Endothelial cell of umbilical vein (primary cell): ENCODE data around the gene IRF8. TPM values are rescaled to one million over a fixed set of nuclear protein-coding genes. Genes with fewer than 3 reads are reported as not detected.

Experiments
- BruUV-seq: library from RNA; stranded (reverse); fragments of 400-500 nt; replicated peaks from 2 replicates; lab custom pipeline; 2021; lab: Mats Ljungman, UMichigan
- CTCF ChIA-PET: fragments of 300-600, 350-600 bp; sonication (Branson Sonifier 250); formaldehyde crosslinking; loops from one replicate; lab custom pipeline; 2021; ENCODE audit warnings: antibody characterized with exemption, inconsistent platforms; lab: Charles Lee
- POLR2A ChIA-PET: fragments of 300-600, 350-600 bp; sonication (Branson Sonifier 250); formaldehyde crosslinking; loops from one replicate; lab custom pipeline; 2021; ENCODE audit warnings: antibody characterized with exemption, inconsistent platforms; lab: Charles Lee
- DNase-seq: peaks from one replicate; pipeline ENCODE4 v3.0.0-alpha.2; 2011; ENCODE audit warnings: low read depth, low spot score
- FAIRE-seq: peaks from 2 replicates; lab custom pipeline; 2011; peaks lifted over from hg19 to GRCh38; lab: Jason Lieb, UNC
- H2AFZ ChIP-seq: 2 replicates; pipeline ENCODE4 v1.6.0; 2012; ENCODE audit warnings: low read depth, low read length, control low read depth, inconsistent platforms
- H3K27ac ChIP-seq: 2 replicates; pipeline ENCODE4 v1.5.1; 2011; ENCODE audit warnings: low read depth, mild to moderate bottlenecking, control low read depth, low read length, moderate library complexity; ENCODE audit not compliant: insufficient read depth
- H3K27me3 ChIP-seq, 2 experiments: 2 replicates each; pipeline versions ENCODE4 v1.6.0 to v1.6.1; 2011; ENCODE audit warnings: low read length in 2 of 2, mixed read lengths in 1 of 2; ENCODE audit not compliant: control insufficient read depth in 2 of 2, insufficient read depth in 2 of 2
- H3K36me3 ChIP-seq, 2 experiments: 2 replicates in 1 of 2; 3 replicates in 1 of 2; pipeline ENCODE4 v1.5.1; 2011; ENCODE audit warnings: low read length in 2 of 2, mild to moderate bottlenecking in 1 of 2, moderate library complexity in 1 of 2; ENCODE audit not compliant: control insufficient read depth in 2 of 2, insufficient read depth in 2 of 2; ENCODE audit errors: extremely low read depth in 1 of 2
- H3K4me1 ChIP-seq: 3 replicates; pipeline ENCODE4 v1.5.1; 2011; ENCODE audit warnings: mild to moderate bottlenecking, low read length; ENCODE audit not compliant: control insufficient read depth, insufficient read depth; ENCODE audit errors: extremely low read depth
- H3K4me2 ChIP-seq: 2 replicates; pipeline ENCODE4 v1.6.1; 2011; ENCODE audit warnings: low read length, control low read depth, mixed read lengths; ENCODE audit not compliant: insufficient read depth
- H3K4me3 ChIP-seq, 3 experiments: fragments of 200-600 bp in 1 of 3; sonication (generic), shearing (Covaris generic) in 1 of 3; replicated peaks in 1 of 3; 2 replicates each; pipeline ENCODE4 v1.5.1; 2011 to 2016; ENCODE audit warnings: control low read depth in 3 of 3, low read length in 3 of 3, mild to moderate bottlenecking in 2 of 3, inconsistent platforms in 1 of 3, low read depth in 1 of 3, moderate library complexity in 1 of 3; ENCODE audit not compliant: insufficient read depth in 1 of 3
- H3K79me2 ChIP-seq: 2 replicates; pipeline ENCODE4 v1.6.0; 2012; ENCODE audit warnings: low read length, inconsistent platforms; ENCODE audit not compliant: control insufficient read depth, insufficient read depth
- H3K9ac ChIP-seq: replicated peaks from 2 replicates; pipeline ENCODE3; 2011; ENCODE audit warnings: low read length, control low read depth; ENCODE audit not compliant: insufficient read depth; ENCODE audit errors: extremely low read depth
- H3K9me1 ChIP-seq: replicated peaks from 3 replicates; pipeline ENCODE4 v1.6.0; 2011; ENCODE audit warnings: mild to moderate bottlenecking, low read length; ENCODE audit not compliant: control insufficient read depth, insufficient read depth; ENCODE audit errors: extremely low read depth
- H3K9me3 ChIP-seq: replicated peaks from 2 replicates; pipeline ENCODE4 v1.5.1; 2012; ENCODE audit warnings: low read length, inconsistent platforms; ENCODE audit not compliant: control insufficient read depth, insufficient read depth
- H4K20me1 ChIP-seq: replicated peaks from 2 replicates; pipeline ENCODE3; 2011; ENCODE audit warnings: mild to moderate bottlenecking, low read length; ENCODE audit not compliant: control insufficient read depth, insufficient read depth; ENCODE audit errors: extremely low read depth
- EZH2 ChIP-seq: IDR thresholded peaks from 2 replicates; pipeline ENCODE4 v1.6.1; 2012; ENCODE audit warnings: borderline replicate concordance, low read depth, mild to moderate bottlenecking, moderate library complexity, low read length, inconsistent platforms; ENCODE audit not compliant: severe bottlenecking
- FOS ChIP-seq: IDR thresholded peaks from 2 replicates; pipeline ENCODE4 v1.6.1; 2011; ENCODE audit warnings: mild to moderate bottlenecking, low read length, moderate library complexity, borderline replicate concordance; ENCODE audit not compliant: insufficient read depth
- GATA2 ChIP-seq: IDR thresholded peaks from 2 replicates; pipeline ENCODE4 v1.7.0; 2011; ENCODE audit warnings: low read depth, mild to moderate bottlenecking, moderate library complexity, mixed read lengths, low read length; ENCODE audit not compliant: insufficient read length, insufficient read depth
- JUN ChIP-seq: IDR thresholded peaks from 2 replicates; pipeline ENCODE4 v1.6.1; 2011; ENCODE audit warnings: borderline replicate concordance, low read depth; ENCODE audit not compliant: insufficient read length, insufficient read depth
- MYC ChIP-seq: IDR thresholded peaks from one replicate; pipeline ENCODE4 v1.6.1; 2011; ENCODE audit warnings: mild to moderate bottlenecking, low read depth, low read length
- POLR2A ChIP-seq: IDR thresholded peaks from 2 replicates; pipeline ENCODE4 v1.6.1; 2012; ENCODE audit warnings: low read depth, mild to moderate bottlenecking, control low read depth, low read length
- POLR2AphosphoS5 ChIP-seq: IDR thresholded peaks from 2 replicates; pipeline ENCODE4 v1.6.1; 2012; ENCODE audit warnings: low read depth, mild to moderate bottlenecking, control low read depth, low read length, moderate library complexity; ENCODE audit not compliant: insufficient read depth
- dilution Hi-C: fragments of 300-500 bp; cut with MboI; formaldehyde crosslinking; loops from one replicate; pipeline ENCODE4 v1.15.0; 2019; ENCODE audit warnings: low sequenced_read_pairs; ENCODE audit not compliant: extremely low pct_ligation_motif_present
- intact Hi-C: fragments of 100-400 bp; cut with micrococcal nuclease; formaldehyde crosslinking; loops from one replicate; pipeline ENCODE4 v1.10.0; 2022
- polyA plus RNA-seq, 4 experiments: library from polyadenylated mRNA; depleted of rRNA in 3 of 4; stranded (reverse) in 3 of 4; unstranded in 1 of 4; fragments of >200 nt; gene quantifications; 2 replicates each; pipeline versions ENCODE4 v1.2.1 to v1.2.3, GENCODE V29; 2011 to 2012; ENCODE audit warnings: missing spikeins in 1 of 4
- total RNA-seq: library from RNA; stranded (reverse); gene quantifications from 2 replicates; pipeline ENCODE4 v1.2.3, GENCODE V29; 2021
- TF ChIP-seq, protein P1 (sequence below): IDR thresholded peaks from 2 replicates; pipeline ENCODE4 v1.6.1; 2011; ENCODE audit not compliant: insufficient read depth, insufficient read length
- TF ChIP-seq, protein P2 (sequence below), 2 donors: IDR thresholded peaks; 1 replicate in 1 of 2; 2 replicates in 1 of 2; pipeline ENCODE4 v1.5.1; 2011; ENCODE audit warnings: low read length in 2 of 2, mild to moderate bottlenecking in 2 of 2, moderate library complexity in 2 of 2, control low read depth in 1 of 2, inconsistent platforms in 1 of 2, low read depth in 1 of 2; ENCODE audit not compliant: insufficient read depth in 1 of 2; ENCODE audit errors: extremely low read depth in 1 of 2

Gene IRF8
- total and polyA plus RNA-seq, 2 donors (not counting 3 experiments of a cell fraction or from before 2014, with no cell fraction given), result not detected

DNA sequence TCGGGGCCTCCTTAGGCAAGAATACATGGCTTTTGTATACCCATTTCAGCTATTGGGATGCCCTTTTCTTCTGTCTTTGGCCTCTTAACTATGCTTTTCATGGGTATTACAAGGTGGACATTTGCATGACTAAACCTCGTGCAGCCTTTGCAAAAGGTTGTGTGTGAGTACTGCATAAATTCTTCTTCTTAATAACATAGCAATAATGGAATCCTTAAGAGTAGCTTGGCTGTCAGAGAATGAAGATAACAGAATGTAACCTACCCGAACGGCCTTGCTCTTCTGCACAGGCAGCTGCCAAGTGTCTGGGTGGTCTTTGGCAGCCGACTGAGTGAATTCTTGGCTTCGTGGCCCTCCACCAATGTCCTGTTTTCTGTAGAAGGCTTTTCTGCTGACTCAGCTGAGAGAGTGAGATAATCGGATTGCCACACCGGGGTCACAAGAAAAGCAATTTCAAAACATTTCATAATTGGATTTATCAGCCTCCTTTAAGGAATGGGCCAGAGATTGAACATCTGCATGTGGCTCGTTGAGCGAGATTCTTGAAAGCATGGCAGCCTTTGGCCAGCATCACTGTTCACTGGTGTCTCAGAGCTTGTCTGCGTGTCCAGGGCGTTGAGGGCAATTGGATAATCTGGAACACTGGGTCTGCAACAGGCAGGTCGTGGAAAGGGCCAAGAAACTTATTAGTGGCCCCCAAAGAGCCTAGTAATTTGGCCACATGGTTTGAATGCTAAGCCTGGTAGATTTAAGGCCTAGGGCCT, 13.4 kb downstream of the IRF8 start:
- no peak overlapping the region for H3K27ac ChIP-seq
- no peak overlapping the region for H3K4me2 ChIP-seq
- FAIRE-seq (no peak), DNase-seq (no peak)
- no peaks in the 10 kb centered on the region for H3K9me1 ChIP-seq
- H3K4me3 ChIP-seq, result no peak overlapping the region
- intact Hi-C loops (no loop called here), dilution Hi-C loops (no loop called here)
- no peaks in the 10 kb centered on the region for H4K20me1 ChIP-seq
- no peaks in the 10 kb centered on the region for H3K36me3 ChIP-seq
- H3K9me3 ChIP-seq, result no peaks in the 10 kb centered on the region
- ChIA-PET CTCF (interaction anchor here (1.1 to 2.4 kb wide), 2 partner anchors 91 to 93 kb away, joined by 3 to 6 read pairs; no protein-coding TSS in a partner anchor), POLR2A (no interaction called here)
- no peak overlapping the region for H3K9ac ChIP-seq
- no peaks in the 10 kb centered on the region for H3K79me2 ChIP-seq
- BruUV-seq, result no TSS peak
- H2AFZ ChIP-seq, result no peak overlapping the region
- TF ChIP-seq, protein P1, sequence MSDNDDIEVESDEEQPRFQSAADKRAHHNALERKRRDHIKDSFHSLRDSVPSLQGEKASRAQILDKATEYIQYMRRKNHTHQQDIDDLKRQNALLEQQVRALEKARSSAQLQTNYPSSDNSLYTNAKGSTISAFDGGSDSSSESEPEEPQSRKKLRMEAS, result no peak
- TF ChIP-seq FOS, result no peak
- no peak for TF ChIP-seq MYC
- no peak for TF ChIP-seq GATA2
- TF ChIP-seq EZH2, result no peak
- TF ChIP-seq POLR2A, result no peak
- TF ChIP-seq, protein P2, sequence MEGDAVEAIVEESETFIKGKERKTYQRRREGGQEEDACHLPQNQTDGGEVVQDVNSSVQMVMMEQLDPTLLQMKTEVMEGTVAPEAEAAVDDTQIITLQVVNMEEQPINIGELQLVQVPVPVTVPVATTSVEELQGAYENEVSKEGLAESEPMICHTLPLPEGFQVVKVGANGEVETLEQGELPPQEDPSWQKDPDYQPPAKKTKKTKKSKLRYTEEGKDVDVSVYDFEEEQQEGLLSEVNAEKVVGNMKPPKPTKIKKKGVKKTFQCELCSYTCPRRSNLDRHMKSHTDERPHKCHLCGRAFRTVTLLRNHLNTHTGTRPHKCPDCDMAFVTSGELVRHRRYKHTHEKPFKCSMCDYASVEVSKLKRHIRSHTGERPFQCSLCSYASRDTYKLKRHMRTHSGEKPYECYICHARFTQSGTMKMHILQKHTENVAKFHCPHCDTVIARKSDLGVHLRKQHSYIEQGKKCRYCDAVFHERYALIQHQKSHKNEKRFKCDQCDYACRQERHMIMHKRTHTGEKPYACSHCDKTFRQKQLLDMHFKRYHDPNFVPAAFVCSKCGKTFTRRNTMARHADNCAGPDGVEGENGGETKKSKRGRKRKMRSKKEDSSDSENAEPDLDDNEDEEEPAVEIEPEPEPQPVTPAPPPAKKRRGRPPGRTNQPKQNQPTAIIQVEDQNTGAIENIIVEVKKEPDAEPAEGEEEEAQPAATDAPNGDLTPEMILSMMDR (IDR thresholded peaks at IDR 0.05; ENCODE audit: extremely low read depth in 1 of 2, insufficient read depth in 1 of 2, low read depth in 1 of 2, low read length in 2 of 2), result no peak
- no peak for TF ChIP-seq POLR2AphosphoS5
- no peak for TF ChIP-seq JUN
- peaks cover 0 to 1% of the 10 kb centered on the region in 2 experiments for H3K27me3 ChIP-seq
- no peaks in the 10 kb centered on the region for H3K4me1 ChIP-seq
